GM18907 (cell line): ENCODE data around the gene DHX40.
"Not testable (repeated sequence)": the region's sequence is repeated elsewhere in the genome, so short reads cannot be mapped to it uniquely, and the experiment has no call there.

Source experiments
- ATAC-seq: cut with Tn5 transposase; IDR thresholded peaks from one replicate; pipeline ENCODE4 v1.9.1; 2021; ENCODE audit warnings: mild to moderate bottlenecking, moderate library complexity; ENCODE audit not compliant: unreplicated experiment

Gene DHX40

GRCh38 chr17:59565171-59565958 is at the start of gene DHX40:
TSS of gene DHX40 (plus strand) at chr17:59565610. CDS start at chr17:59565672, 62 bp downstream.
- peak; percentile 84 for ATAC-seq

GRCh38 chr17:59516451-59516850 is 49.0 kb upstream of the DHX40 start:
- ATAC-seq: no peak

- ATAC-seq: no peak
Measured at GRCh38 chr17:59519132-59519531, 46.3 kb upstream of the DHX40 start.

GRCh38 chr17:59520251-59520650 is 45.2 kb upstream of the DHX40 start:
- no peak for ATAC-seq

GRCh38 chr17:59521465-59522126 is 43.8 kb upstream of the DHX40 start:
- no peak for ATAC-seq

GRCh38 chr17:59524930-59525329 is 40.5 kb upstream of the DHX40 start:
- not testable (repeated sequence) for ATAC-seq

- ATAC-seq: no peak
Measured at GRCh38 chr17:59525668-59526067, 39.7 kb upstream of the DHX40 start.

GRCh38 chr17:59526451-59526850 is 39.0 kb upstream of the DHX40 start:
- ATAC-seq: no peak

GRCh38 chr17:59527325-59527917 is 38.0 kb upstream of the DHX40 start:
- no peak for ATAC-seq

- no peak for ATAC-seq
Measured at GRCh38 chr17:59527931-59528330, 37.5 kb upstream of the DHX40 start.

GRCh38 chr17:59530531-59530930 is 34.9 kb upstream of the DHX40 start:
- no peak for ATAC-seq

GRCh38 chr17:59533694-59534093 is 31.7 kb upstream of the DHX40 start:
- no peak for ATAC-seq

- ATAC-seq: no peak
Measured at GRCh38 chr17:59534583-59534982, 30.8 kb upstream of the DHX40 start.

GRCh38 chr17:59538195-59538909 is 27.1 kb upstream of the DHX40 start:
- no peak for ATAC-seq

- no peak for ATAC-seq
Measured at GRCh38 chr17:59542960-59543635, 22.3 kb upstream of the DHX40 start.

GRCh38 chr17:59545942-59546341 is 19.5 kb upstream of the DHX40 start:
- no peak for ATAC-seq

- no peak for ATAC-seq
Measured at GRCh38 chr17:59547131-59547915, 18.1 kb upstream of the DHX40 start.

- ATAC-seq: not testable (repeated sequence)
Measured at GRCh38 chr17:59548985-59549384, 16.4 kb upstream of the DHX40 start.

- ATAC-seq: no peak
Measured at GRCh38 chr17:59550703-59551102, 14.7 kb upstream of the DHX40 start.

GRCh38 chr17:59558039-59558438 is 7.4 kb upstream of the DHX40 start:
- ATAC-seq: no peak
